HG02798 (cell line): ENCODE data around the gene SRP68.

Source experiments
- ATAC-seq: cut with Tn5 transposase; IDR thresholded peaks from one replicate; pipeline ENCODE4 v1.9.1; 2021; ENCODE audit warnings: mild to moderate bottlenecking; ENCODE audit not compliant: unreplicated experiment, poor library complexity

Gene SRP68

GRCh38 chr17:76022973-76023899 lies 49.1 kb downstream of the SRP68 start:
- ATAC-seq, result no peak

GRCh38 chr17:76022285-76022684 lies 50.0 kb downstream of the SRP68 start:
- ATAC-seq, result no peak

- ATAC-seq, result no peak
Observed at GRCh38 chr17:76019833-76020467, 52.4 kb downstream of the SRP68 start.

GRCh38 chr17:76018801-76019200 lies 53.5 kb downstream of the SRP68 start:
- no peak for ATAC-seq

GRCh38 chr17:76018340-76018680 lies 54.0 kb downstream of the SRP68 start:
- ATAC-seq, result no peak

GRCh38 chr17:76017481-76018339 lies 54.6 kb downstream of the SRP68 start:
- no peak for ATAC-seq

- no peak for ATAC-seq
Observed at GRCh38 chr17:76014925-76015261, 57.4 kb downstream of the SRP68 start.

- ATAC-seq, result peak; percentile 68
Observed at GRCh38 chr17:76014100-76014924, 58.0 kb downstream of the SRP68 start.

GRCh38 chr17:76013377-76013932 lies 58.9 kb downstream of the SRP68 start:
- ATAC-seq, result no peak

- ATAC-seq, result no peak
Observed at GRCh38 chr17:76011951-76012350, 60.4 kb downstream of the SRP68 start.

- no peak for ATAC-seq
Observed at GRCh38 chr17:76009969-76010661, 62.2 kb downstream of the SRP68 start.

- no peak for ATAC-seq
Observed at GRCh38 chr17:76009447-76009846, 62.9 kb downstream of the SRP68 start.

GRCh38 chr17:76008630-76009425 lies 63.5 kb downstream of the SRP68 start:
- ATAC-seq, result no peak

GRCh38 chr17:76008208-76008607 lies 64.1 kb downstream of the SRP68 start:
- ATAC-seq, result no peak

- no peak for ATAC-seq
Observed at GRCh38 chr17:76007850-76008165, 64.5 kb downstream of the SRP68 start.

GRCh38 chr17:76007131-76007849 lies 65.0 kb downstream of the SRP68 start:
- ATAC-seq, result no peak

- no peak for ATAC-seq
Observed at GRCh38 chr17:76005263-76006149, 66.8 kb downstream of the SRP68 start.
